GM12873 (cell line): ENCODE data around the gene PLXDC1.

Experiments used
- TF ChIP-seq, protein P1 (sequence below): IDR thresholded peaks from 2 replicates; pipeline ENCODE4 v1.5.1; 2012; ENCODE audit warnings: low read depth, mild to moderate bottlenecking, moderate library complexity, low read length, control low read depth; ENCODE audit not compliant: insufficient read depth; ENCODE audit errors: missing control alignments

PLXDC1 gene

DNA sequence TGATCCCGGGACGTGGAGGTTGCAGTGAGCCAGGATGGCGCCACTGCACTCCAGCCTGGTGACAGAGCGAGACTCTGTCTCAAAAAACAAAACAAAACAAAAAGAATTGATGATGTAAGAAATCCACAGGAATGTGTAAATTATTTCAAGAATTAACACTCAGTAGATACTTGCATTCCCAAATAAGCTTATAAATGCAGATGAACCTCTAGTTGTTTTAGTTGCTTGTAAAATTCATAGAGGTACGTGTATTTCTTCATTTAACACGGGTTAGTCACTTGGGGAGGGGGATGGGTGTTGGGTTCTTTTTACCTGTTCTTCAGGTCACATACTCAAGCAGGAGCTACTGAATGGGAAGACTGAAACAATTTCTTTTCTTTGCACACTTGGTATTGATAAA, 128.5 kb downstream of the PLXDC1 start:
- TF ChIP-seq, protein P1, sequence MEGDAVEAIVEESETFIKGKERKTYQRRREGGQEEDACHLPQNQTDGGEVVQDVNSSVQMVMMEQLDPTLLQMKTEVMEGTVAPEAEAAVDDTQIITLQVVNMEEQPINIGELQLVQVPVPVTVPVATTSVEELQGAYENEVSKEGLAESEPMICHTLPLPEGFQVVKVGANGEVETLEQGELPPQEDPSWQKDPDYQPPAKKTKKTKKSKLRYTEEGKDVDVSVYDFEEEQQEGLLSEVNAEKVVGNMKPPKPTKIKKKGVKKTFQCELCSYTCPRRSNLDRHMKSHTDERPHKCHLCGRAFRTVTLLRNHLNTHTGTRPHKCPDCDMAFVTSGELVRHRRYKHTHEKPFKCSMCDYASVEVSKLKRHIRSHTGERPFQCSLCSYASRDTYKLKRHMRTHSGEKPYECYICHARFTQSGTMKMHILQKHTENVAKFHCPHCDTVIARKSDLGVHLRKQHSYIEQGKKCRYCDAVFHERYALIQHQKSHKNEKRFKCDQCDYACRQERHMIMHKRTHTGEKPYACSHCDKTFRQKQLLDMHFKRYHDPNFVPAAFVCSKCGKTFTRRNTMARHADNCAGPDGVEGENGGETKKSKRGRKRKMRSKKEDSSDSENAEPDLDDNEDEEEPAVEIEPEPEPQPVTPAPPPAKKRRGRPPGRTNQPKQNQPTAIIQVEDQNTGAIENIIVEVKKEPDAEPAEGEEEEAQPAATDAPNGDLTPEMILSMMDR: no peak

DNA sequence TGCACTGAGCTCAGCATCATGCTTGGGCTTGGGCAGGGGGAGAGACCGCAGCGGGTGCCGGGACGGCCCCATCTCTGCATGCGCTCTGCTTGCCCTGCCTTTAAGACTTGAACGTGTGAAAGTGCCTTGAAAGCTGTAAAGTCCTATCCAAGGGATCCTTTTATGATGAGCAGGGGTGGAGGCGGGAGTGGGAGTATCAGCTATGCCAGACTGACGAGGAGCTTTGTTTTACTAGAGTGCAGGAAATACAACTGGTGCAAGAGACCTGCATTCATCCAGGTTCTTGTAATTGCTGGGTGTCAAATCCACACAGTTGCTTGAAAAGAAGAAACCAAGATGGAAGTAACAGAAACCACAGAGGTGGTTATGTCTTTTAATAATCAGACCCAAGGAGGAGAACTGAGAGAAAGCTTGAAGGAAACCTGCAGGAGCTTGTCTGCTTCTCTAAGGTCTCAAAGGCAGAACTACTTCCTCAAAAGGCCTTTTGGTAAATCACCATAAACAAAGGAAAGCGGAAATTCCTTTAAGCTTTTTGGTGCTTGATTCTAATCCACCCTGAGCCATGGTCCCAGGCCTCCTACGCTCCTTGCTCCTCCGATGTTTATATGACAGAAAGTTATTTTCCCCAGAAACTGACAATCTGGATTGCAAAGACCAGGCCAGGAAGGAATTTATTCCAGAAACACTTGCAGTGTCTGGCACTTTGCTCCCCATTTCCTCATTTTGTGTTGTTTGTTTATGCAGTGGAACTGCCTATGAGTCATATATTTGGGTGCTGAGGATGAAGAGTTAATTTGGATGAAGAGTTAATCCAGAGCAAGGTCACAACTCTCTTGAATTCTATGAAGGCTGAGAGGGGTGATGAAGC, 132.9 kb downstream of the PLXDC1 start:
- TF ChIP-seq, protein P1: no peak

DNA sequence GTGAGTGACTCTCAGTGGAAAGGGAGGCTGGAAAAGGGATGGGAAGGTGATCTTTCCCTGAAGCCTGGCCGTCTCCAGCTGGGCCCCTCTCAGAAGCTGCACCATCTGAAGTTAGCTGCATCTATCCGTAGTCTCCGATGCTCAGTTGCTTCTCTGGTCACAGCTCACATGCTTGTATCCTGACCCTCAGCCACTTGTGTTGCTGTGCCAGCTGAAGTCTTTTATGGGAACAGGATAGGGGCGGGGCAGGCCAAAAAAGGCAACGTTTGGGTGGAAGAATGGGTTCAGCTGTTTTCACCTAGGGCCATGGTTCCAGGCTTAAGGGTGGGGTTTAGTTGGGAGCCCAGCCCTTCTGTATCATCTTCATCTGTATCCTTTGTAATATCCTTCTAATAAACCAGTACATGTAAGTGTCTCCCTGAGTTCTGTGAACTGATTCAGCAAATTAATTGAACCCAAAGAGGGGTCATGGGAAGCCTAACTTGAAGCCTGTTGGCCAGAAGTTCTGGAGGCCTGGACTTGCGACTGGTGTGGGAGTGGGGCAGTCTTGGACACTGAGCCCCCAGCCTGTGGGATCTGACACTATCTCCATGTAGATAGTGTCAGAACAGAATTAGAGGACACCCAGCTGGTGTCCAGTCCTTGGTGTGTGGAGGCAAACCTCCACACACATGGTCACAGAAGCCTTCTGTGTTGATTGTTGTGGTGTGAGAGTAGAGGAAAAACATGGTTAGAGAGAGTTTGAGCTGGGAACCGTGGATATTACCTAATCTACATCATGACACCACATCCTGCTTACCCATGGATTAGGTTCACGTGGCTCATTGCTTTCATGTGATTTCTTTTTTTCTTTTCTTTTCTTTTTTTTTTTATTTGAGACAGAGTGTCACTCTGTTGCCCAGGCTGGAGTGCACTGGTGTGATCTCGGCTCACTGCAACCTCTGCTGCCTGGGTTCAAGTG, 135.0 kb downstream of the PLXDC1 start:
- TF ChIP-seq, protein P1: no peak

DNA sequence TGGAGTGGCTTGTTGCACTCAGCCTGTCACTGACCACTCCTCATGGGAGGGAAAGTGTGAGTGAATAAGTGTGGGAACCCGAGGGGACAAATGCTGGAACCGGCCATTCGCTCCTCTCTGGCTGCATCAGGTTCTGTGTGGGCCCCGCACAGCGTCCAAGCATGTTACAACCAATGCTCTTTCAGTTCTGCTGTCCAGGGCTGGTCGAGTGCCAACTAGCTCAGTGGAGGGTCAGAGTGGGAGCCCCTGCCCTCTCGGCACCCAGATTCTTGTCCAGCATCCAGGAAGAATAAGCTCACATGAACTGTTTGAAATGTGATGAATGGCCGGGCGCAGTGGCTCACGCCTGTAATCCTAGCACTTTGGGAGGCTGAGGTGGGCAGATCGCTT, 135.9 kb downstream of the PLXDC1 start:
- TF ChIP-seq, protein P1: no peak

DNA sequence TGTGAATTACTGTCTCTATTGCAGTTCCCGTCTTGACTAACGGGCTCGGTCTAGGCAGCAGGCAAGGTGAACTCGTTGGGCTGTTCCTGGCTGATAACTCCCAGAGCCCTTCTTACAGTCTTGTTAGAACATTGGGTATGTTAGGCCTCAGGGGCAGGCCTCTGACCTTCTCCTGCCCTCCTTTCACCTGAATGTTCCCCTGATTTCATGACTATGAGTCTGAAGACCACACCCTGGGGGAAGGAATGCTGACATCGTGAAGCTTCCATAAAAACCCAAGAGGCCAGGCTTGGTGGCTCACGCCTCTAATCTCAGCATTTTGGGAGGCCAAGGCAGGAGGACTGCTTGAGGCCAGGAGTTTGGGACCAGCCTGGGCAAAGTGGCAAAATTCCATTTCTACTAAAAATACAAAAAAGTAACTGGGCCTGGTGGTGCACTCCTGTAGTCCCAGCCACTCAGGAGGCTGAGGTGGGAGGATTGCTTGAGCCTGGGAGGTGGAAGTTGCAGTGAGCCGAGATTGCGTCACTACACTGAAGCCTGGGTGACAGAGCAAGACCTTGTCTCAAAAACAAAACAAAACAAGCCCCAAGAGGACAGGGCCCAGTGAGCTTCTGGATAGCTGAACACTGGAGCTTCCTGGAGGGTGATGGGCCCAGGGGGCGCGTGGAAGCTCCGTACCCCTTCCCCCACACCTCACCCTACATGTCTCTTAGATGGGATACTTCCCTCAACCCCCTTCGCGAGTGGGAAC, 136.5 kb downstream of the PLXDC1 start:
- TF ChIP-seq, protein P1: no peak

DNA sequence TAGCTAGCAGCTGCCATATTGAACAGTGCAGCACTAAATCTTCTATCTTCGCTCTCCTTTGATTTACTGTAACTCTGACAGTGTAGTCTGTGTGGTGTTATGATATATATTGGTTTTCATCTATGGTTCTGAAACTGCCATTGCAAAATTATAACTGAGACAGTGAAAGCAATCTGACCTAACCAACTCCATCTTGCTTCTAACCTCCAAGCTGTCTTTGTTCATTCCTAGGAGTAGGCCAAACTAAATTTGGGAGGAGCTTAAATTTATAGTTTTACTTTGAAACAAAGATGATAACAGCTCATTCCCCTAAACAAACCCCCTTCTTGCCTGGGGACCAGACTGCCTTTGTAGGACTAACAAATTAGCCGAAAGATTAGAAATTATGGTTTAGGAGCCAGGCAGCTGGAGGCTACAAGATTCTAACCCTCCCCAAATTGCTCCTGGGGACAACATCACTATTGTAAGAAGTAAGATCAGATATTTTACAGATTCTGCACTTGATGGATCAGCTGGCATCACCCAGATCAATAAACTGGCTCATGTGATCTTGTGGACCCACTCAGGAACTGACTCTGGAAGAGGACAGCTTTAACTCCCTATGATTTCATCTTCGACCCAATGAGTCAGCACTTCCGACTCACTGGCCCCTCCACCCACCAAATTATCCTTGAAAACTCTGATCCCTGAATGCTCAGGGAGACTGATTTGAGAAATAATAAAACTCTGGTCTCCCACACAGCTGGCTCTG, 137.2 kb downstream of the PLXDC1 start:
- TF ChIP-seq, protein P1: no peak
